Measurements from ENCODE around the gene GALNT17.
"Not testable (repeated sequence)": the region's sequence is repeated elsewhere in the genome, so short reads cannot be mapped to it uniquely, and the experiment has no call there.

The GALNT17 gene

DNA sequence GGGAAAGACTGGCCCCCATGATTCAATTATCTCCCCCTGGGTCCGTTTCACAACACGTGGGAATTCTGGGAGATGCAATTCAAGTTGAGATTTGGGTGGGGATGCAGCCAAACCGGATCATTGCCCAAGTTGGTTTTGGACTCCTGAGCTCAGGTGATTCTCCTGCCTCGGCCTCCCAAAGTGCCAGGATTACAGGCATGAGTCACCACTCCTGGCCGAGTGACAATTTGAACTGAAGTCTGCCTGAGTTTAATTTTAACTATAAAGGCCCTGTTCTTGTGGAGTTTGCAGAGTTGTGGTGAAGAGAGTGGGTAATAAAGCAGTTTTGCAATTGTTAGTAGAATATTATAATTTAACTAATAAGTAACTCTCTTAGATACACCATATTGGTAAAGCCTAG is 78.3 kb downstream of the GALNT17 start:
- TF ChIP-seq, protein P1, sequence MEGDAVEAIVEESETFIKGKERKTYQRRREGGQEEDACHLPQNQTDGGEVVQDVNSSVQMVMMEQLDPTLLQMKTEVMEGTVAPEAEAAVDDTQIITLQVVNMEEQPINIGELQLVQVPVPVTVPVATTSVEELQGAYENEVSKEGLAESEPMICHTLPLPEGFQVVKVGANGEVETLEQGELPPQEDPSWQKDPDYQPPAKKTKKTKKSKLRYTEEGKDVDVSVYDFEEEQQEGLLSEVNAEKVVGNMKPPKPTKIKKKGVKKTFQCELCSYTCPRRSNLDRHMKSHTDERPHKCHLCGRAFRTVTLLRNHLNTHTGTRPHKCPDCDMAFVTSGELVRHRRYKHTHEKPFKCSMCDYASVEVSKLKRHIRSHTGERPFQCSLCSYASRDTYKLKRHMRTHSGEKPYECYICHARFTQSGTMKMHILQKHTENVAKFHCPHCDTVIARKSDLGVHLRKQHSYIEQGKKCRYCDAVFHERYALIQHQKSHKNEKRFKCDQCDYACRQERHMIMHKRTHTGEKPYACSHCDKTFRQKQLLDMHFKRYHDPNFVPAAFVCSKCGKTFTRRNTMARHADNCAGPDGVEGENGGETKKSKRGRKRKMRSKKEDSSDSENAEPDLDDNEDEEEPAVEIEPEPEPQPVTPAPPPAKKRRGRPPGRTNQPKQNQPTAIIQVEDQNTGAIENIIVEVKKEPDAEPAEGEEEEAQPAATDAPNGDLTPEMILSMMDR (IDR thresholded peaks at IDR 0.05; ENCODE audit: low read depth, low read length, missing control alignments), result no peak

DNA sequence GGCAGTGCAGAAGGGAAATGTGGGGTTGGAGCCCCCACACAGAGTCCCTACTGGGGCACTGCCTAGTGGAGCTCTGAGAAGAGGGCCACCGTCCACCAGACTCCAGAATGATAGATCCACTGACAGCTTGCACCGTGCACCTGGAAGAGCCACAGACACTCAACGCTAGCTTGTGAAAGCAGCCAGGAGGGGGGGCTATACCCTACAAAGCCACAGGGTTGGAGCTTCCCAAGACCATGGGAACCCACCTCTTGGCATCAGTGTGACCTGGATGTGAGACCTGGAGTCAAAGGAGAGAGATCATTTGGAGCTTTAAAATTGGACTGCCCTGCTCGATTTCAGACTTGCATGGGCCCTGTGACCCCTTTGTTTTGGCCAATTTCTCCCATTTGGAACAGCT is 80.5 kb downstream of the GALNT17 start:
- DNase-seq; in situ Hi-C loops (cut with HindIII; ENCODE audit: low pct_ligation_motif_present, low sequenced_read_pairs); H3K36me3 ChIP-seq (replicated peaks); H3K27ac ChIP-seq; H3K4me3 ChIP-seq (ENCODE audit: low read depth, low read length); H3K27me3 ChIP-seq (replicated peaks): not testable (repeated sequence)

More for the DNA sequence above, 78.3 kb downstream of the GALNT17 start:
- H3K36me3 ChIP-seq (replicated peaks), result no peaks in the 10 kb centered on the region
- in situ Hi-C loops (cut with HindIII; ENCODE audit: low pct_ligation_motif_present, low sequenced_read_pairs), result no loop called here
- H3K4me3 ChIP-seq (ENCODE audit: low read depth, low read length), result no peak overlapping the region
- DNase-seq, result no peak
- H3K27ac ChIP-seq, result no peak overlapping the region
- no peaks in the 10 kb centered on the region for H3K27me3 ChIP-seq (replicated peaks)

DNA sequence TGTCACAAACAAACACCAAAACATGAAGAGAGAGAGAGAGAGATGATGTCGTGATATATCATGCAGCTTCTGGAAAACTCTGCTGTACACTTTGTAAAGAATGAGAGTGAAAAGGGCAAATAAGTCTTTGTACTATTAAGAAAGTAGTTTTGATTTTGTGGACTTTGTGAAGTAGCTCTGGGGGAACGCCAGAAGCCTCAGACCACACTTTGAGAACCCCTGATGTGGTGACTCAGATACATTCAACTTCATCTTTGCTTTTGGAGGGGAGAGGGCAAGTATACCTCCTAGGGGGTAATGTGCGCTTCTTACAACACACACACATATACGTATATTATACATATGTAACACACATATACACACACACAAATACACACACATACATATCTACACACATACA is 84.3 kb downstream of the GALNT17 start:
- H3K27me3 ChIP-seq (replicated peaks), result no peaks in the 10 kb centered on the region
- no peak for DNase-seq
- no peaks in the 10 kb centered on the region for H3K36me3 ChIP-seq (replicated peaks)
- in situ Hi-C loops (cut with HindIII; ENCODE audit: low pct_ligation_motif_present, low sequenced_read_pairs), result no loop called here
- TF ChIP-seq, protein P1 (IDR thresholded peaks at IDR 0.05; ENCODE audit: low read depth, low read length, missing control alignments), result no peak
- no peak overlapping the region for H3K4me3 ChIP-seq (ENCODE audit: low read depth, low read length)
- H3K27ac ChIP-seq, result no peak overlapping the region

DNA sequence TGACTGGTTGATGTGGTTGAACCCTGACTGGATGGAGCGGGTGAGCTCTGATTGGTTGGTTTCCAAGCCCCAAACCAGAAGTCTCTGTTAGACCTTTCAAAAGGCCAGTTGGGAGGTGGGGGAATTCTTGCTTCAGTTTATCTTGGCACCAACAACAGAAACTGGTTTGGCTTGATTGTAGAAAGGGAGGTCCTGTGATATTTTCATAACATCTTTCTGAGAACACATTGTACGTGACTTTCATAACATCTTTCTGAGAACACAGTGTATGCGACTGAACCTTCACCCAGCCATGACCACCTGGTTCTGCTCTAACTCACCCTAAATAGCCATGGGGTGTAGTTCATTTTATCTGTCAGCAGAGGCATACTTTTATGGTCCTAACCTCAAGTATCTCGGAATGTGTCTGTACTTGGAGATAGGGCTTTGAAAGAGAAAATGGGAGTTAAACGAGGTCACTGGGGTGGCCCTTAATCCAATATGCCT is 88.3 kb downstream of the GALNT17 start:
- Histone ChIP-seq H3K4me3 (ENCODE audit: low read depth, low read length) (no peak overlapping the region), H3K36me3 (replicated peaks) (no peaks in the 10 kb centered on the region), H3K27ac (no peak overlapping the region), H3K27me3 (replicated peaks) (no peaks in the 10 kb centered on the region)
- TF ChIP-seq, protein P1 (IDR thresholded peaks at IDR 0.05; ENCODE audit: low read depth, low read length, missing control alignments), result no peak
- in situ Hi-C loops (cut with HindIII; ENCODE audit: low pct_ligation_motif_present, low sequenced_read_pairs), result no loop called here
- DNase-seq, result no peak

DNA sequence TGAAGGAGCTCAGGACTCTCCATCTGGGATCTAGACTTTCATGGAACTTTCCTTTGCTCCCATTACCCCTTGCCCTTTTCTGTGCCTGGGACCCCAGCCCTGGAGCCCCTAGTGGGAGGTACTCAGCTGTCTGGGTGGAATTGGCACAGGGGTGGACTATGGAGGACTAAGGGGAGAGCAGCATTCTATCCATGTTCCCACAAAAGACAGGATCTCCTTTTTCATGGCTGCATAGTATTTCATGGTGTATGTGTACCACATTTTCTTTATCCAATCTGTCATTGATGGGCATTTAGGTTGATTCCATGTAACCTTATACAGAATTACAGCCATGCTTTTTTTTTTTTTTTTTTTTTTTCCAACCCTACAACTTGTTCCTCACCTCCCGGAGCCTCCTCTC is 89.1 kb downstream of the GALNT17 start:
- Histone ChIP-seq H3K27me3 (replicated peaks) (no peaks in the 10 kb centered on the region), H3K36me3 (replicated peaks) (no peaks in the 10 kb centered on the region), H3K27ac (no peak overlapping the region), H3K4me3 (ENCODE audit: low read depth, low read length) (no peak overlapping the region)
- TF ChIP-seq, protein P1 (IDR thresholded peaks at IDR 0.05; ENCODE audit: low read depth, low read length, missing control alignments), result no peak
- in situ Hi-C loops (cut with HindIII; ENCODE audit: low pct_ligation_motif_present, low sequenced_read_pairs), result no loop called here
- no peak for DNase-seq

DNA sequence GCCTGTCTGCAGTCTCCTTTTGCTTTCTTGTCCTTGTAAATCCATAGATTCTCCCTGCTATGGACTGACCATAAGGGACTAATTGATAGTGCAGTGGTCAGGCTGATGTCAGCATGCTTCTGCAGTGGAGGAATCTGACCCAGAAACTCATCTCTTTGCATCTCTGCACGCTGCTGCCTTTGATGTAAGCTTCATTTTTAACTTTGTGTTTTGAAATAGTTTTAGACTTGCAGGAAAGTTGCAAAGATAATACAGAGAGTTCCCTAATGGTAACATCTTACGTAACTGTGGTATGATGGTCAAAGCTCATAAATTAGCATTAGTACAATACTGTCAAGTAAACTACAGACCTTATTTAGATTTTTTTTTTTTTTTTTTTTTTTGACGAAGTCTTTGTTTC is 89.6 kb downstream of the GALNT17 start:
- no peak for DNase-seq
- Histone ChIP-seq H3K27ac (no peak overlapping the region), H3K27me3 (replicated peaks) (no peaks in the 10 kb centered on the region), H3K36me3 (replicated peaks) (no peaks in the 10 kb centered on the region), H3K4me3 (ENCODE audit: low read depth, low read length) (no peak overlapping the region)
- in situ Hi-C loops (cut with HindIII; ENCODE audit: low pct_ligation_motif_present, low sequenced_read_pairs), result no loop called here
- TF ChIP-seq, protein P1 (IDR thresholded peaks at IDR 0.05; ENCODE audit: low read depth, low read length, missing control alignments), result no peak
